ENCODE data around the gene TLR7. TPM values are rescaled to one million over a fixed set of nuclear protein-coding genes. Genes with fewer than 3 reads are reported as not detected.

The TLR7 gene
- total and polyA plus RNA-seq, 3 donors from 2014 or later, result 0.08 to 1.3 (median 0.31) TPM

DNA sequence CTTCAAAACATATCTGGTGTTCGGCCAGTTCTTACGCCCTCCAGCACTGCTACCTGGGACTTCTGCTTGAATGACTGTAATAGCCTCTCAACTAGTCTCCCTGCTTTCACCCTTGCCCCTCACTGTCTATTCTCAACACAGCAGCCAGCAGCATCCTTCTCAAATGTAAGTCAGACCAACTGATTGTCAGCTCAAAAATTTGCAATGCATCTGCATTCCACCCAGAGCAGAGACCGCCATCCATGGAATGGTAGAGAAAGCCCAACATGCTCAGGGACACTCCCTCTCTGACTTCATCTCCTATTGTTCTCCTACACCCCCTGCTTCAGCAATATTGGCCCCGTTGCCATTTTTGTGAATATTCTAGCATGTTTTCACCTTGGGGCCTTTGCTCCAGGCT lies 5.9 kb downstream of the TLR7 start:
- WGBS, 2 donors, result 90 to 98% methylated on average over 4 of the region's 4 CpGs
- no peaks in the 10 kb centered on the region for H3K36me3 ChIP-seq (ENCODE audit: low read depth, missing control alignments)
- H3K4me1 ChIP-seq, result no peaks in the 10 kb centered on the region
- no peak for DNase-seq
- intact Hi-C loops (cut with DNase I; ENCODE audit: low total_unique reads), result no loop called here
- no peaks in the 10 kb centered on the region for H3K9me3 ChIP-seq
- no peak overlapping the region for H3K27ac ChIP-seq
- H3K27me3 ChIP-seq, result no peaks in the 10 kb centered on the region
- no peak overlapping the region for H3K4me3 ChIP-seq
- TF ChIP-seq, protein P1, sequence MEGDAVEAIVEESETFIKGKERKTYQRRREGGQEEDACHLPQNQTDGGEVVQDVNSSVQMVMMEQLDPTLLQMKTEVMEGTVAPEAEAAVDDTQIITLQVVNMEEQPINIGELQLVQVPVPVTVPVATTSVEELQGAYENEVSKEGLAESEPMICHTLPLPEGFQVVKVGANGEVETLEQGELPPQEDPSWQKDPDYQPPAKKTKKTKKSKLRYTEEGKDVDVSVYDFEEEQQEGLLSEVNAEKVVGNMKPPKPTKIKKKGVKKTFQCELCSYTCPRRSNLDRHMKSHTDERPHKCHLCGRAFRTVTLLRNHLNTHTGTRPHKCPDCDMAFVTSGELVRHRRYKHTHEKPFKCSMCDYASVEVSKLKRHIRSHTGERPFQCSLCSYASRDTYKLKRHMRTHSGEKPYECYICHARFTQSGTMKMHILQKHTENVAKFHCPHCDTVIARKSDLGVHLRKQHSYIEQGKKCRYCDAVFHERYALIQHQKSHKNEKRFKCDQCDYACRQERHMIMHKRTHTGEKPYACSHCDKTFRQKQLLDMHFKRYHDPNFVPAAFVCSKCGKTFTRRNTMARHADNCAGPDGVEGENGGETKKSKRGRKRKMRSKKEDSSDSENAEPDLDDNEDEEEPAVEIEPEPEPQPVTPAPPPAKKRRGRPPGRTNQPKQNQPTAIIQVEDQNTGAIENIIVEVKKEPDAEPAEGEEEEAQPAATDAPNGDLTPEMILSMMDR (IDR thresholded peaks at IDR 0.05), result no peak
- TF ChIP-seq POLR2A (IDR thresholded peaks at IDR 0.05), result no peak

DNA sequence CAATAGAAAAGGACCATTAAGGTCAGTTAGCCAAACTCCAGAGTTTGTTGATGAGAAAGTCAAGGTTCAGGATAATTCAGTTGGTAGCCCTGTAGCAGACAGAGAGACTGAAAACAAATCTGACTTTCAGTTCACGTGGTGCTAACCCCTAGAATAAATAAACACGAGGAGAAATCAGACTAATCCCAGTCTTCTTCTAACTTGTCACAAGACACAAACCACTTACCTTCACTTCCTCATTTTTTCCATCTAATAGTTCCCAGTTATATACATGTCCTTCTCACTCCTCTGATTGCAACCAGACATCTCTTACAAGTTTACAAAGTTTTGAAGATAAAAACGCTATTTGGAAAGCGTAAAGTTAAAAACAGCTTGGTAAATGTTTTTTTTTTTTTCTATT lies 7.7 kb downstream of the TLR7 start:
- Histone ChIP-seq H3K4me1 (no peaks in the 10 kb centered on the region), H3K36me3 (ENCODE audit: low read depth, missing control alignments) (no peaks in the 10 kb centered on the region), H3K27me3 (no peaks in the 10 kb centered on the region), H3K4me3 (no peak overlapping the region), H3K9me3 (no peaks in the 10 kb centered on the region), H3K27ac (no peak overlapping the region)
- TF ChIP-seq POLR2A (IDR thresholded peaks at IDR 0.05), result no peak
- 62 to 68% methylated on average over 4 of the region's 4 CpGs for WGBS, 2 donors
- intact Hi-C loops (cut with DNase I; ENCODE audit: low total_unique reads), result no loop called here
- no peak for DNase-seq

DNA sequence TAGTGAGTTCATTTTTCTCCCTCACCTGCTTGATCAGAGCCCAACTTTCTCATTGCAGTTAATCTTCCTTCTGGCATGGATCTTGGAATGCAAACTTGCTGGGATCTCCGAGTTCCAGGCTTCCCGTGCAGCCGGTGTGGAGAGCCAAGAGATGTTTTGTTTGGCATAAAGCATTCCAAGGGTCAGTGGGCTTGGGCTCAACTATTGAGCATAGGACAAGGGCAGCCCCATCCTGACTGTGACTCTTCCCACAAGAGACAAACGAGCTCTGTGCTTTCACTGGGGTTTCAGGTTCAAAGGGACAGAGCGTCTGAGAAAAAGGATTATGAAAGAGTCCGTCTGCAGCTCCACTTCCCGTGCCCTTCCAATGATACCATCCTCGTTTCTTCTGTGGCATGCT lies 10.5 kb downstream of the TLR7 start:
- TF ChIP-seq POLR2A (IDR thresholded peaks at IDR 0.05), result no peak
- H3K27ac ChIP-seq, result no peak overlapping the region
- no peaks in the 10 kb centered on the region for H3K4me1 ChIP-seq

DNA sequence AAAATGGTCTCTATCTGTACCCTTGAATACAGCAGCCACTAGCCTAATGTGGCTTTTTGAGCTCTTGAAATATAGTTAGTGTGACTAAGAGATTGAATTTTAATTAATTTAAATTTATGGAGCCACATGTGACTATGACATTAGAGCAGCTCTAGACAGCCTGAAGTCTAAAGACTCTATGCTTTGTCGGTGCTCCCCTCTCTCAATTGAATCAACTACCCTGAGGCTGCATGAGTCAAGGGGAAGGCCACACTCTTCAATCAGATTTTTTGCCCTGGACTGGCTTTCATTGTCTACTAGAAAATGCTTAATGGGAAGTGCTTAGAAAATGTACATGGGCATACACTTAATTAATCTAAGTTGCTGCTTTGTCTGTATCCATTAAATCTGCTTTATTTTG lies 11.7 kb downstream of the TLR7 start:
- no peak for TF ChIP-seq POLR2A (IDR thresholded peaks at IDR 0.05)
- TF ChIP-seq, protein P1 (IDR thresholded peaks at IDR 0.05), result no peak
- Histone ChIP-seq H3K9me3 (no peaks in the 10 kb centered on the region), H3K36me3 (ENCODE audit: low read depth, missing control alignments) (no peaks in the 10 kb centered on the region), H3K4me1 (no peaks in the 10 kb centered on the region), H3K27ac (no peak overlapping the region), H3K4me3 (no peak overlapping the region), H3K27me3 (no peaks in the 10 kb centered on the region)
- WGBS, 2 donors, result 100% methylated on average over 1 of the region's 1 CpG; no CpG with 5 or more reads in 1 of the 2 donors
- intact Hi-C loops (cut with DNase I; ENCODE audit: low total_unique reads), result no loop called here
- DNase-seq, result no peak

More for the DNA sequence above, 10.5 kb downstream of the TLR7 start:
- Histone ChIP-seq H3K36me3 (ENCODE audit: low read depth, missing control alignments) (no peaks in the 10 kb centered on the region), H3K27me3 (no peaks in the 10 kb centered on the region), H3K9me3 (no peaks in the 10 kb centered on the region), H3K4me3 (no peak overlapping the region)
- WGBS, 2 donors, result 43 to 49% methylated on average over 7 to 8 of the region's 8 CpGs
- no peak for DNase-seq
- intact Hi-C loops (cut with DNase I; ENCODE audit: low total_unique reads), result no loop called here

DNA sequence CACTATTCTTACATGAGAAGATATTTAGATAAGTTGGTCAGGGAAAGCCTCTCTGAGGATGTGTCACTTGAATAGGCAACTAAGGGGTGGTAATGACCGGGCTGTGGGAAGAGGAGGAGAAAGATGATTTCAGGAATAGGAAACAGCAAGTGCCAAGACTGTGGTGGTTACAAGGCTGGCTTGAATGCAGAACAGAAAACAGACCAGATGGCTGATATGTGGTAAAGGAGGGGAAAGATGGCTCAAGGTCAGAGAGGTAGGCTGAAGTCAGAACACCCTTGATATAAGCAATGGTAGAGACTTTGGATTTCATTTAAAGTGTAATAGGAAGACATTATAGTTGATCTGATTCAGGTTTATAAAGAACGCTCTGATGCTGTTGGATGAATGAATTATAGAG lies 15.0 kb downstream of the TLR7 start:
- Histone ChIP-seq H3K4me3 (no peak overlapping the region), H3K27me3 (no peaks in the 10 kb centered on the region), H3K27ac (no peak overlapping the region), H3K9me3 (no peaks in the 10 kb centered on the region), H3K4me1 (no peaks in the 10 kb centered on the region), H3K36me3 (ENCODE audit: low read depth, missing control alignments) (no peaks in the 10 kb centered on the region)
- intact Hi-C loops (cut with DNase I; ENCODE audit: low total_unique reads), result no loop called here
- TF ChIP-seq, protein P1 (IDR thresholded peaks at IDR 0.05), result no peak
- no peak for TF ChIP-seq POLR2A (IDR thresholded peaks at IDR 0.05)
- no peak for DNase-seq
- WGBS, 2 donors, result 80 to 87% methylated on average over 2 of the region's 2 CpGs

DNA sequence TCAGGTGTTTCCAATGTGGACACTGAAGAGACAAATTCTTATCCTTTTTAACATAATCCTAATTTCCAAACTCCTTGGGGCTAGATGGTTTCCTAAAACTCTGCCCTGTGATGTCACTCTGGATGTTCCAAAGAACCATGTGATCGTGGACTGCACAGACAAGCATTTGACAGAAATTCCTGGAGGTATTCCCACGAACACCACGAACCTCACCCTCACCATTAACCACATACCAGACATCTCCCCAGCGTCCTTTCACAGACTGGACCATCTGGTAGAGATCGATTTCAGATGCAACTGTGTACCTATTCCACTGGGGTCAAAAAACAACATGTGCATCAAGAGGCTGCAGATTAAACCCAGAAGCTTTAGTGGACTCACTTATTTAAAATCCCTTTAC lies 18.6 kb downstream of the TLR7 start:
- H3K9me3 ChIP-seq, result no peaks in the 10 kb centered on the region
- intact Hi-C loops (cut with DNase I; ENCODE audit: low total_unique reads), result no loop called here
- H3K36me3 ChIP-seq (ENCODE audit: low read depth, missing control alignments), result no peaks in the 10 kb centered on the region
- H3K27ac ChIP-seq, result no peak overlapping the region
- no peaks in the 10 kb centered on the region for H3K4me1 ChIP-seq
- no peak for DNase-seq
- H3K27me3 ChIP-seq, result no peaks in the 10 kb centered on the region
- no peak overlapping the region for H3K4me3 ChIP-seq
- WGBS, 2 donors, result 29 to 47% methylated on average over 5 of the region's 5 CpGs
- TF ChIP-seq, protein P1 (IDR thresholded peaks at IDR 0.05), result no peak
- TF ChIP-seq POLR2A (IDR thresholded peaks at IDR 0.05), result no peak
